NCI-H345 treated with DMSO at 0.1 percent for 48 hours (cell line): ENCODE data around the gene DESI1.
"Not testable (repeated sequence)": the region's sequence is repeated elsewhere in the genome, so short reads cannot be mapped to it uniquely, and the experiment has no call there.

ENCODE experiments used
- DNase-seq: peaks from one replicate; lab custom pipeline; 2025; ENCODE audit not compliant: unreplicated experiment; lab: John Stamatoyannopoulos, UW

Gene DESI1

DNA sequence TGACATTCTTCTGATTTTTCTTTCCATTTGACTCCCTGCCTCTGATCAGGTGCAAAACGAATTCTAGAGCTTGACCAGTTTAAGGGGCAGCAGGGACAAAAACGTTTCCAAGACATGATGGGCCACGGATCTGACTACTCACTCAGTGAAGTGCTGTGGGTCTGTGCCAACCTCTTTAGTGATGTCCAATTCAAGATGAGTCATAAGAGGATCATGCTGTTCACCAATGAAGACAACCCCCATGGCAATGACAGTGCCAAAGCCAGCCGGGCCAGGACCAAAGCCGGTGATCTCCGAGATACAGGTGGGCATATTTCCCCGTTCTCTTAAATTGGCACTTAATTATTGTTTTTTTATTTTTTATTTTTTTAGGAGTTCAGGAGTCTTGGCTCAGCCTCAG lies 15.6 kb upstream of the DESI1 start:
- no peak for DNase-seq

DNA sequence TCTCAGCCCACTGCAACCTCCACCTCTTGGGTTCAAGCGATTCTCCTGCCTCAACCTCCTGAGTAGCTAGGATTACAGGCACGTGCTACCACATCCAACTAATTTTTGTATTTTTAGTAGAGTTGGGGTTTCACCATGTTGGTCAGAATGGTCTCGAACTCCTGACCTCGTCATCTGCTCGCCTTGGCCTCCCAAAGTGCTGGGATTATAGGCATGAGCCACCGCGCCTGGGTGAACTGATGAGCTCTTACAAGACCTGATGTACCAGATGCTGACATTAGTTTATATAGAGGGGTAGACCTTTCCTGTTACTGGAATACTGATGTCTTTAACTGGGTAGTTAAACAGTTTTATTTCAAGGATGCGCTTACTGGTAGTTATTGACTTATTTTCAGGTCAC lies 13.8 kb upstream of the DESI1 start:
- DNase-seq = not testable (repeated sequence)

DNA sequence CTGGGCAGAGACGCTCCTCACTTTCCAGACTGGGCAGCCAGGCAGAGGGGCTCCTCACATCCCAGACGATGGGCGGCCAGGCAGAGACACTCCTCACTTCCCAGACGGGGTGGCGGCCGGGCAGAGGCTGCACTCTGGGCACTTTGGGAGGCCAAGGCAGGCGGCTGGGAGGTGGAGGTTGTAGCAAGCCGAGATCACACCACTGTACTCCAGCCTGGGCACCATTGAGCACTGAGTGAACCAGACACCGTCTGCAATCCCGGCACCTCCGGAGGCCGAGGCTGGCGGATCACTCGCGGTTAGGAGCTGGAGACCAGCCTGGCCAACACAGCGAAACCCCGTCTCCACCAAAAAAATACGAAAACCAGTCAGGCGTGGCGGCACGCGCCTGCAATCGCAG lies 10.8 kb upstream of the DESI1 start:
- not testable (repeated sequence) for DNase-seq

DNA sequence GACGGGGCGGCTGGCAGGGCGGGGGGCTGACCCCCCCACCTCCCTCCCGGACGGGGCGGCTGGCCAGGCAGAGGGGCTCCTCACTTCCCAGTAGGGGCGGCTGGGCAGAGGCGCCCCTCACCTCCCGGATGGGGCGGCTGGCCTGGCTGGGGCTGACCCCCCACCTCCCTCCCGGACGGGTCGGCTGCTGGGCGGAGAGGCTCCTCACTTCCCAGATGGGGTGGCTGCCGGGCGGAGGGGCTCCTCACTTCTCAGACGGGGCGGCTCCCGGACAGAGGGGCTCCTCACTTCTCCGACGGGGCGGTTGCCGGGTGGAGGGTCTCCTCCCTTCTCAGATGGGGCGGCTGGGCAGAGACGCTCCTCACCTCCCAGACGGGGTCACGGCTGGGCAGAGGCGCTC lies 10.3 kb upstream of the DESI1 start:
- DNase-seq = not testable (repeated sequence)

DNA sequence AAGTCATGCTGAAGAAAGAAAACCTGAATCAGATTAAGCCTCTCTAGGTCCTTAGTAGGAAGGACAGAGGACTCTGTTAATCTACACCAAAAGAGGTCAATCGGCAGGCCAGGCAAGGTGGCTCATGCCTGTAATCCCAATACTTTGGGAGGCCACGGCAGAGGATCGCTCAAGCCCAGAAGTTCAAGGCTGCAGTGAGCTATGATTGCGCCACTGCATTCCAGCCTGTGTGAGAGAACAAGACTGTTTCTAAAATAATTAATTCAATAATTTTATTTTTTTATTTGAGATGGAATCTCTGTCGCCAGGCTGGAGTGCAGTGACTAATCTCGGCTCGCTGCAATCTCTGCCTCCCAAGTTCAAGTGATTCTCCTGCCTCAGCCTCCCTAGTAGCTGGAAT lies 4.7 kb upstream of the DESI1 start:
- no peak for DNase-seq

DNA sequence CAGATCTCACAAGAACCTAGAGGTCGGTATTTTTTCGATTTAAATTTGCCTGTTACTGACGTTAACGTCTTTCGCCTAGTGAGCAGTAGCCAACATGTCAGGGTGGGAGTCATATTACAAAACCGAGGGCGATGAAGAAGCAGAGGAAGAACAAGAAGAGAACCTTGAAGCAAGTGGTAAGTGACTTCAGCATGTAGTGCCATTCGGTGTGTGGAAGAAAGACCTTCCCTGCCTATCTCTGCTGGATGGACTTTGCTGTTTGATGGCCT lies 1.0 kb upstream of the DESI1 start:
- DNase-seq = no peak

DNA sequence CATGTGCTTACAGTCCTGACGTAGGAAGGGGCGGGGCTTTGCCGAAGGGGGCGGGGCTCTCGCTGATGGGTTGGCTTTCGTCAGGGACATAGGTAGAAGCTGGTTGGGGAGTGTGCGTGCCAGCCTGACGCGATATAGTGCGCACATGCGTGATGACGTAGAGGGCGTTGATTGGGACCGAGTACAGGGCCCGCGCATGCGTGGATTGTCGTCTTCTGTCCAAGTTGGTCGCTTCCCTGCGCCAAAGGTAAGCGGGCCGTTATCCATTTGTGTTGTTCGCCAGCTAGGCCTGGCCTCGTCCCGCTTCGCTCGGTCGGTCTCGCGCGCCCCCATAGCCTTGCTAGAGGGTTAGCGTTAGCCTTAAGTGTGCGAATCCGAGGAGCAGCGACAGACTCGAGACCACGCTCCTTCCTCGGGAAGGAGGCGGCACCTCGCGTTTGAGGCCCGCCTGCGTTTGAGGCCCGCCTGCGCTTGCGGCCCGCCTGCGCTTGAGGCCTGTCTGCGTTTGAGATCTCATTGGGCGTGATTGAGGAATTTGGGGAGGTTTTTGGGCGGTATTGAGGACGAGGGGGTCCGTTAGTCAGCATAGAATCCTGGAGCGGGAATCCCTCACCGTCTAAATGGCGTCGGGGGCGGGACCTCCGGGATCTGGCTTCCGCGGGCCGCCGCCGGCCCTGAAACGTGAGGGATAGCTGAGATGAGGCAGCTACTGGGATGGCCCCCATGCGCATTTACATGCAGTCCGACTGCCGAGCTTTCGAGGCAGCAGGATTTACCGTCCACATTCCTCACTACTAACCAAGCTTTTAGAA lies 462 bp upstream of the DESI1 start, which contains the start of gene XRCC6:
TSS of gene XRCC6 (plus strand) at position 197 of the 812 bp plus-strand sequence. CDS start 710 bp downstream, outside the sequence.
- peak; percentile 93 for DNase-seq

DNA sequence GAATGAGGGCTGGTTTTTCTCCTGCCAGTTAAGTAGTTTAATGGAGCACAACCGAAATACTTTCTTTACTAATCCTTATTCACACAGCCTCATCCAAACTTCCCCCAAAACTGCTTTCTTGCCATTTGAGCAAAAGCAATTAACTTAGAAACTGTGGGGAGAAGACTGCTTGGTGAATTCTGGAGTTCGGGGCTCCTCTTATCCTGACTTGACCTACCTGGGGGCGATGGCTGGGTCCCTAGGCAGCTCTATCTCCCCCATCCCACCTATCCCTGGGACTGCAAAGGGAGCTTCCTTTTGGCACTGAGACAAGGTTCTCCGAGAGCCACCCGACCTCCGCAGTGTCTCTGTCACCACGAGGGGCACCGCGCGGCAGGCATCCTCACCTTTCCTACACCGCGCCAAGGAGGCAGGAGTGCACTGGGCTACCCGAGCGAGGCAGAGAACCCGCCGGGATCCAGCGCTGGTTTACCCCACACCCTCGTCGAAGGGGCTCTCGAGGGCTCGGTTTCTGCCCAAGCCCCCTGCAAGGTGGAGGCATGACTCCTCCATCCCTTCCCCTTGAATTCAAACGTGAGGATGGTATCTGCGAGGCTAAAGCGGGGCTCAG lies 759 bp downstream of the DESI1 start:
- DNase-seq = no peak

DNA sequence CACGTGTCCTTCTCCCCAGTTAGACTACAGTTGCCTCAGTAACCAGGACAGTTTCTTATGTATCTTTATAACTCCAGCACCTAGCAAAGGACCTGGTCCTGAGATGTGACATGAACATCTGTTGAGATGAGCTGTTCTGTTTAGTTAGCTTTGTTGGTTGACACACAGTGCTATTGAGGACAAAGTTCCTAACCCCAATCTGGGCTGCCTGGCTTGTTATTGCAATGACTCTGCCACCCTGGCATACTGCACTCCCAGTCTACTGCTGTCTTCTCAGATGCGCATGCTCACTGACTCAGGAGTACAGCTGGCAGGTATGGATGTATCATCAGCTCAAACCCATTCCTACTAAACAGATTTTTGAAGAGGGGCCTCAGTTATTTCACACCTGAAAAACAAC lies 7.4 kb downstream of the DESI1 start:
- no peak for DNase-seq

DNA sequence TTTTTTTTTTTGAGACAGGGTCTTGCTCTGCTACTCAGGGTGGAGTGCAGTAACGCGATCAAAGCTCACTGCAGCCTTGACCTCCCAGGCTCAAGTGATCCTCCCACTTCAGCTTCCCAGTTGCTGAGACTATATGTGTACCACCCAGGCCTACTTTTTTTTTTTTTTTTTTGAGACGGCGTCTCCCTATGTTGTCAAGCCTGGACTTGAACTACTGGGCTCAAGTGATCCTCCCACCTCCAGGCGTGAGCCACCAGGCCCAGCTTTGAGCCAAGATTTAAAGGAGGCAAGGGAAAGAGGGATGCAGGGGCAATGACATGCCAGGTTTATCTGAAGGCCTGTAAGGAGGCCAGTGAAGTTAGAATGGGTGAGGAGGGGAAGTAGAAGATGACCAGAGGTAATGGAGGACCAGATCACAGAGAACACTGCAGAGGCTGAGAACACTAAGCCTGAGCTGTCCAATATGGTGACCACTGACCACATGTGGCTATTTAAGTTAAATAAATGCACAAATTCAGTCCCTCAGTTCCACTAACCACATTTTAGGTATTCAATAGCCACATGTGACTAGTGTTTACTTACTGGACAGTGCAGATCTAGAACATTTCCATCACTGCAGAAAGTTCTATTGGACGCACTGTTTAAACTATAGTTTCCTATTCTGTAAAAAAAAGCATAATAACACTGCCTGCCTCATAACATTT lies 8.1 kb downstream of the DESI1 start:
- DNase-seq = no peak

DNA sequence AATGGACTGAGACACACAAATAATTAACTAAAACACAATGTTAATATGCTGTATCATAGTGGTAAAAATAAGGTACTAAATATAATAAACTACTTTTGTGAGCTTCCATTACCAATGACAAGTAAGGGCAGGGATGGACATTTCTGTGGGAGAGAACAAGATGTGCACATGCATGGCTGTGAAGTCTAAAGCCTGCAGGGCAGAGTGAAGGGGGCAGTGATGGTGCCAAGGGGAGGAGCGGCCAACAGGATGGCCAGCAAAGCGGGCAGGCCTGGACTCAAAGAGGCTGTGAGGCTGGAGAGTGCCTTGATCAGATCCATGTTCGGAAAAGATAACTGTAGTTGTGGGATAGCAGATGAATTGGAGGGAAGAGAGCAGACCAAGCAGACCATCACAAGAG lies 12.5 kb downstream of the DESI1 start:
- no peak for DNase-seq

DNA sequence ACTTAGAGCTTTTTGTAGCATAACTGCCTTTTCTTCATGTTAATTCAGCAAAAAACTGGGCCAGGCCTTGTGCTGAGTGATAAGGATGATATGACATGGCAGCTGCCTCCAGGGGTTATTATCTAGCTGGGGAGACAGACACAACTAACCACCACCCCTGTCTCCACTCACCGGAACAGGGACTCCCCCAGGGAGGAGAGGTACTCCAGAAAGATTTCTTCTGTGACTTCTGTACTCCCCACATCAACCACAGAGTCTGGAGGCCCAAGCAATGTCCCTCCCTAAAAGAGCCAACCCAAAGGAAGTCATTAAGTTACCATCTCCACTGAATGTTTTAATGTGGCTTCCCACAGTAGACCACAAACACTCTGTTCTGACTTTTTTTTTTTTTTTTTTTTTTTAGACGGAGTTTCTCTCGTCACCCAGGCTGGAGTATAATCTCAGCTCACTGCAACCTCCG lies 16.9 kb downstream of the DESI1 start:
- no peak for DNase-seq

DNA sequence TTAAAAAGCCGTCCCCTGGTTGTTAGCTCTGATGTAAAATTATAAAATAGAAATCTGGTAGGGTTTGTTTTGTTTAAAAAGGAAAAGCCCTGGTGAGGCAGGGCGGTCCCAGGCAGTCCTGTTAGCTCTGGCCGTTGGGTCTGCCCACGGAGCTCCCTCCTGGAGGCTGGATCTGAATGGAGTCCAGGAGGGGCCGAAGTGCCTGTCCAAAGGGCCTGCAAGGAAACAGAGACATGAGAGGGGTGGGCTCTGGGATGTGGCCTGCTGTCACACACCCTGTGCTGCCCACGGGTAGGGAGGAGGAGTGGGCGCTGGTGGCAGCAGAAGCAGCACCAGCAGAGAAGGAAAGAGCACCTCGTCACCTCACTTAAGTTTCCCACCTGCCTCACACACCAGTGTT lies 19.9 kb downstream of the DESI1 start:
- no peak for DNase-seq

DNA sequence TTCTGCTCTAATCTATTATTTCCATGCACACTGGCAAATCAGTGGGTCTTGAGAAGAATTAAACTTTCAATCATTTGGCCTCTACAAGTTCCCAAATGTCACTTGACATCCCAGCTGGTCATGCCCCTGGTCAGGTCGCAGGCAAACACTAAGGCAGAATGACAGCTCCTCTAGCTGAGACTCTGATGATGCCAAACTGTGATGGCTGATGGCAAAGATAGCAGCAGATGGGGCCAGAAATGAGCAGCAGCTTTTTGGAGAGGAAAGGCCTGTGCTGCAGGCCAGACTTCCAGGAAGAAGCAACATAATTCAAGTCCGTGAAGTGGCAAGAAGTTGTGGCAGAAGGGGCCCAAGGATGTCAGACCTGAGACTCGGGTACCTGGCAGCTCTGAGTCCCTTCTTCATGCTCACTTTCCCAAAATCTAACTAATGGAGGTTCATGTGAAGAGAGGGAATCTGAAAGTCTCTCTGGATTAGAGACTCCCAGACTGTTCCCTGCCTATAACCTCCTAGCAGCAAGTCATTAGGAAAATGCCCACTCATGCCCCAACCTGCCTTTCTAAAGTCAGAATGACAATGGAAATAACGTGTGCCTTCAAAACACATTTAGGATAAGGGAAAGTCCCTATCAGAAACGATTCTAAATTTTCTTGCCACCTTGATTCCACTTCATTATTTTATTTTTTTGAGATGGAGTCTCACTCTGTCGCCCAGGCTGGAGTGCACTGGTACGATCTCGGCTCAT lies 21.8 kb downstream of the DESI1 start:
- no peak for DNase-seq

DNA sequence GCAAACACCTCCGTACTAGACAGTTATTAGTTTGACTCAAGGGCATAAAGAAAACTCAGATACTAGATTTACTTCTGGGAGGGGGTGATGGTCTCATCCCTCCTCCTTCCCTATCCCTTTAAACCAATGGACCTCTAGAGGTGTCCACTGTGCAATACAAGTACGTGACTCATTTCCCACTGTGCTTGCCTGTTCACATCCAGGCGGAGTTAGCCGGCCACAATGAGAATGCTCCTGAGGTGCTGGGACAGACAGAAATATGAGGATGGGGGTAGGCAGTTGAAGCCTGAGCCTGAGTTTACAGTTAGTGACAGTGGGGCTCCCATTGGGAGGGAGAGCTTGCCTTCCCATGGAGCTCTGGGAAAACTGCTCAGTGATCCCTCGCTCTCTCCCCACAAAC lies 22.8 kb downstream of the DESI1 start:
- DNase-seq = no peak

DNA sequence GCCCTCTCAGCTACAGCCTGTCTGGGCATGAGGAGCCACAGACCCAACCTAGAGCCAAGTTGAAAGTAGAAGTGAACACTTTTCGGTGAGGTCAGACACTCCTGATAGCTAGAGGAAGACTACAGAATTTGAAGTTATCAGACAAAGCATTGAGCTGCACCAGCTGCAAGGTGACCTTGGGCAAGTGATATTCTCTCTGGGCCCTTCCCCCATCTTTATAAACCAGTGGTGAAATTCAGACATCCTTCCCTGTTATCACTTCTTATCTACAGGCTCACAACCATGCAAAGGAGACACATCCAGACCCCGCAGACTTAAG lies 23.2 kb downstream of the DESI1 start:
- DNase-seq = no peak

DNA sequence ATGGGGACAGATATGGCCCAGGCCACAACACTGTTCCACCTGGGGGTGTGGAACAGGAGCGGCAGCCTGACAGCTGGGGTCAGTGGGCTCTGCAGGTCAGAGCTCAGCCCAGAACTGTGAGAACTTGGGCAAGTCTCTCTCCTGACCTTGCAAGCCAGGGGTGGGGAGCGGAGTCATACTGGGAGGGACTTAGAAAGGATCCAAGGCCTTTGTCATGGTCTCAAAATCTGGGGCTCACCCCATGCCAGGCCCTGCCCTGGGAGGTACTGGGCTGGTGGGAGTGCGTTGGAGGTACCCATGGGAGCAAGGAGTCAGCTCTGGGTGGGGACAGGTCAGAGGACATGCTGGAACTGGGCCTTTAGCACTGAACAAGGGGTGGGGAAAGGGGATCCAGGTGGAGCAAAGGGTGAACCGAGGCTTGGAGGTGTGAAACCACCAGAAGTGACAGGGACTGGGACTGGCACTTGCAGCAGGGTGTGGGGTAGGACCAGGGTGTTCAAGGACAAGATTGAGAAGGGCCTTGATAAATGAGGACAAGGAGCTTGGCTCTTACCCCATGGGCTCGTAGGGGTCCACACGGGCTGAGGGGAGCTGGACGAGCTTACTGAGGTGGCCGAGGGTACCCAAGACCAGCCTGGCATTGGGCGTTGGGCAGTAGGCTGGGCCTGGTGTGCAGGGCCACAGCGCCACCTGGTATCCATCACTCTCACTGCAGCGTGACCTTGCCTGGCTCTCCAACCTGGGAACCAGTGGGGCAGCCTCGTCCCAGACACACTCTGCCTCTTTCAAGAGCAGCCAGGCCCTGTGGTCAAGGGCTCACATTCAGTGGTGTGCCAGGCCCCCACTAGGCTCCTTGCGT lies 23.8 kb downstream of the DESI1 start:
- no peak for DNase-seq

DNA sequence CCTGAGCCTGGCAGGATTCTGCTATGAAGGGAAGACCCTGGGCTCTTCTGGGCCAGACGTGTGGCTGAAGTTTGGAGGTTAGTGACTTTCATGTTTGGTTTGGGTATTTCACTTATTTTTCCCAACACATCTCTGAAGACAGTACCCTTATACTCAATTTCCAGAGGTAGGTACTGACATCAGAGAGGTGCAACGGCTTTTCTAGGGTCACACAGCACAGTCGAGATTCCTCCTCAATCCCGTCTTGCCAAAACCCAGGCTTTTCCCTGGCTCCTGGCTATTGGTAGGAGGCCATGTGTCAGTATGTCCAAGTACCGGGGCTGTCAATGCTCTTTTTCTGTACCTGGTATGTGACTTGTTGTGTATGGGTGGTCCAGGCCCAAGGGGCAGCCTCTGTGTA lies 25.1 kb downstream of the DESI1 start:
- DNase-seq = no peak

DNA sequence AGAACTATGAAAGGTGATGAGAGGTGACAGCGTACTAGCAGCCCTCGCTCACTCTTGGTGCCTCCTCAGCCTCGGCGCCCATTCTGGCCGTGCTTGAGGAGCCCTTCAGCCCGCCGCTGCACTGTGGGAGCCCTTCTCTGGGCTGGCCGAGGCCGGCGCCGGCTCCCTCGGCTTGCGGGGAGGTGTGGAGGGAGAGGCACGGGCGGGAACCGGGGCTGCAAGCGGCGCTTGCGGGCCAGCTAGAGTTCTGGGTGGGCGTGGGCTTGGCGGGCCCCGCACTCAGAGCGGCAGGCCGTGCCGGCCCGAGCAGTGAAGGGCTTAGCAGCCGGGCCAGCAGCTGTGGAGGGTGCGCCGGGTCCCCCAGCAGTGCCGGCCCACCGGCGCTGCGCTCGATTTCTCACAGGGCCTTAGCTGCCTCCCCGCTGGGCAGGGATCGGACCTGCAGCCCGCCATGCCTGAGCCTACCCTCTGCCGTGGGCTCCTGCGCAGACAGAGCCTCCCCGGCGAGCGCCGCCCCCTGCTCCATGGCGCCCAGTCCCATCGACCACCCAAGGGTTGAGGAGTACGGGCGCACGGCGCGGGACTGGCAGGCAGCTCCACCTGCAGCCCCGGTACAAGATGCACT lies 27.4 kb downstream of the DESI1 start:
- not testable (repeated sequence) for DNase-seq
